MM.1S (cell line): Measurements from ENCODE around the gene GPR32.
"Not testable (repeated sequence)": the region's sequence is repeated elsewhere in the genome, so short reads cannot be mapped to it uniquely, and the experiment has no call there.

Experiments used
- DNase-seq: peaks from one replicate; pipeline ENCODE4 v3.0.0-alpha.2; 2015
- H2AFZ ChIP-seq: fragments of 300-600 bp; sonication (generic); 2 replicates; pipeline ENCODE4 v1.6.0; 2016; ENCODE audit warnings: antibody characterized with exemption, low read length
- H3F3A ChIP-seq: fragments of 300-600 bp; sonication (generic); 2 replicates; pipeline ENCODE4 v1.6.1; 2016; ENCODE audit warnings: mild to moderate bottlenecking, antibody characterized with exemption, low read length, moderate library complexity, mixed read lengths; ENCODE audit not compliant: insufficient read depth
- H3K27ac ChIP-seq: fragments of 300-600 bp; sonication (generic); 2 replicates; pipeline ENCODE4 v1.5.1; 2016; ENCODE audit warnings: mild to moderate bottlenecking, low read length
- H3K27me3 ChIP-seq: fragments of 300-600 bp; sonication (generic); replicated peaks from 2 replicates; pipeline ENCODE4 v1.6.0; 2016; ENCODE audit warnings: low read length; ENCODE audit not compliant: insufficient read depth
- H3K36me3 ChIP-seq: fragments of 300-600 bp; sonication (generic); replicated peaks from 2 replicates; pipeline ENCODE4 v1.6.1; 2016; ENCODE audit warnings: mild to moderate bottlenecking, low read length, mixed read lengths; ENCODE audit not compliant: insufficient read depth
- H3K4me1 ChIP-seq: fragments of 300-600 bp; sonication (generic); 2 replicates; pipeline ENCODE4 v1.6.1; 2016; ENCODE audit warnings: low read length, mixed read lengths
- H3K4me2 ChIP-seq: fragments of 300-600 bp; sonication (generic); 2 replicates; pipeline ENCODE4 v1.6.0; 2016; ENCODE audit warnings: low read depth, low read length
- H3K4me3 ChIP-seq: fragments of 300-600 bp; sonication (generic); 2 replicates; pipeline ENCODE4 v1.5.1; 2016; ENCODE audit warnings: low read length, mixed read lengths
- H3K79me2 ChIP-seq: fragments of 300-600 bp; sonication (generic); 2 replicates; pipeline ENCODE4 v1.6.1; 2016; ENCODE audit warnings: mixed run types, low read length, mixed read lengths
- H3K9ac ChIP-seq: fragments of 300-600 bp; sonication (generic); 2 replicates; pipeline ENCODE4 v1.6.1; 2016; ENCODE audit warnings: low read length, mixed read lengths
- H3K9me2 ChIP-seq: fragments of 300-600 bp; sonication (generic); replicated peaks from 2 replicates; pipeline ENCODE4 v1.6.1; 2016; ENCODE audit warnings: mild to moderate bottlenecking, low read length, mixed read lengths; ENCODE audit not compliant: insufficient read depth
- H3K9me3 ChIP-seq: fragments of 300-600 bp; sonication (generic); replicated peaks from 2 replicates; pipeline ENCODE4 v1.6.1; 2016; ENCODE audit warnings: mild to moderate bottlenecking, low read length, mixed read lengths; ENCODE audit not compliant: insufficient read depth
- H4K20me1 ChIP-seq: fragments of 300-600 bp; sonication (generic); 2 replicates; pipeline ENCODE4 v1.6.1; 2016; ENCODE audit warnings: mild to moderate bottlenecking, low read length, moderate library complexity, mixed read lengths; ENCODE audit not compliant: insufficient read depth
- EZH2 ChIP-seq: fragments of 300-600 bp; sonication (generic); optimal IDR thresholded peaks from 2 replicates; pipeline ENCODE3; 2017; ENCODE audit warnings: low read depth, mild to moderate bottlenecking, antibody characterized with exemption, low read length, mixed read lengths
- EZH2phosphoT487 ChIP-seq: fragments of 300-600 bp; sonication (generic); IDR thresholded peaks from 2 replicates; pipeline ENCODE4 v1.6.1; 2018; ENCODE audit warnings: antibody characterized with exemption, low read length
- TF ChIP-seq, protein P1 (sequence below): fragments of 300-600 bp; sonication (generic); IDR thresholded peaks from 2 replicates; pipeline ENCODE4 v1.5.1; 2016; ENCODE audit warnings: antibody characterized with exemption, low read length, mixed read lengths

The GPR32 gene

DNA sequence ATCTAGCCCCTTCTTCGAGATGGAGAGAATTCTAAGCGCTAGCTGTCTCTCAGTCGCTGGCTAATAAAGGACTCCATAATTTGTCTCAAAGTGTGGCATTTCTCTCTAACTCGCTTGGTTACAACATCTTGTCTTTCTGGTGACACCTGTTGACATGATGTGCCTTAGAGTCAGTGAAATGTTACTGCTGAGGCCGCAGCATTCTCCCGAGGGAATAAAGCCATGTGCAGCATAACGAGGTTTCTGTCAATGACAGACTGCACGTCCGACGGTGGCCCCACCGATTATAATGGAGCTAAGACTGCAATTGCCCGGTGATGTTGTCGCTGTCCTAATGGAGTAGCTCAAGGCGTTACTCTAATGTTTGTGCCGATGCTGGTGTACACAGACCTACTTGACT lies 20.3 kb upstream of the GPR32 start:
- Histone ChIP-seq H2AFZ (no peak overlapping the region), H3K79me2 (no peaks in the 10 kb centered on the region), H3K9me2 (no peaks in the 10 kb centered on the region), H4K20me1 (no peaks in the 10 kb centered on the region), H3K4me2 (no peak overlapping the region), H3K9ac (no peak overlapping the region), H3K4me1 (no peaks in the 10 kb centered on the region), H3K9me3 (no peaks in the 10 kb centered on the region), H3K4me3 (no peak overlapping the region), H3K36me3 (no peaks in the 10 kb centered on the region), H3K27me3 (peaks cover 86% of the 10 kb centered on the region), H3K27ac (no peak overlapping the region), H3F3A (no peaks in the 10 kb centered on the region)
- no peak for DNase-seq
- no peak for TF ChIP-seq EZH2phosphoT487
- TF ChIP-seq EZH2 = no peak
- TF ChIP-seq, protein P1, sequence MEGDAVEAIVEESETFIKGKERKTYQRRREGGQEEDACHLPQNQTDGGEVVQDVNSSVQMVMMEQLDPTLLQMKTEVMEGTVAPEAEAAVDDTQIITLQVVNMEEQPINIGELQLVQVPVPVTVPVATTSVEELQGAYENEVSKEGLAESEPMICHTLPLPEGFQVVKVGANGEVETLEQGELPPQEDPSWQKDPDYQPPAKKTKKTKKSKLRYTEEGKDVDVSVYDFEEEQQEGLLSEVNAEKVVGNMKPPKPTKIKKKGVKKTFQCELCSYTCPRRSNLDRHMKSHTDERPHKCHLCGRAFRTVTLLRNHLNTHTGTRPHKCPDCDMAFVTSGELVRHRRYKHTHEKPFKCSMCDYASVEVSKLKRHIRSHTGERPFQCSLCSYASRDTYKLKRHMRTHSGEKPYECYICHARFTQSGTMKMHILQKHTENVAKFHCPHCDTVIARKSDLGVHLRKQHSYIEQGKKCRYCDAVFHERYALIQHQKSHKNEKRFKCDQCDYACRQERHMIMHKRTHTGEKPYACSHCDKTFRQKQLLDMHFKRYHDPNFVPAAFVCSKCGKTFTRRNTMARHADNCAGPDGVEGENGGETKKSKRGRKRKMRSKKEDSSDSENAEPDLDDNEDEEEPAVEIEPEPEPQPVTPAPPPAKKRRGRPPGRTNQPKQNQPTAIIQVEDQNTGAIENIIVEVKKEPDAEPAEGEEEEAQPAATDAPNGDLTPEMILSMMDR = no peak

DNA sequence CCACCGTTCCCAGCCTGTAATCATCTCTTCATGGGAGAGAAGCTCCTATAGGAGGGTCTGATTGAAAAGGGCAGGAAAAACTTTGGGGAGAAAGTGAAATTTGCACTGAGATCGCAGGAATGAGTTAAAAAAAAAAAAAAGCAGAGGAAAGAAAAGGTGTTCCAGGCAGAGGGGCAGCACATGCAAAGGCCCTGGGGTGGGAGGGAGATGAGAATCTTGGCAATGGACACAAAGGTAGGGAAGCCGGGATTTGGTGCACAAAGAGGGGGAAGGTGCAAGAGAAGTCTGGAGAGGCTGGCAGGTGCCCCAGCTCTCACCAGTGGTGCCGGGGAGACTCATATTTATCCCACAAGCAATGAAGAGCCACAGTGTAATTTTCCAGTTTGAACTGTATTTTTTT lies 16.4 kb upstream of the GPR32 start:
- no peaks in the 10 kb centered on the region for H3K36me3 ChIP-seq
- no peak overlapping the region for H3K4me2 ChIP-seq
- no peaks in the 10 kb centered on the region for H3K9me3 ChIP-seq
- peaks cover 90% of the 10 kb centered on the region for H3K27me3 ChIP-seq
- no peaks in the 10 kb centered on the region for H3K9me2 ChIP-seq
- no peak overlapping the region for H2AFZ ChIP-seq
- H4K20me1 ChIP-seq = no peaks in the 10 kb centered on the region
- H3K4me1 ChIP-seq = no peaks in the 10 kb centered on the region
- no peak overlapping the region for H3K27ac ChIP-seq
- no peak overlapping the region for H3K9ac ChIP-seq
- no peaks in the 10 kb centered on the region for H3K79me2 ChIP-seq
- no peak overlapping the region for H3K4me3 ChIP-seq
- no peaks in the 10 kb centered on the region for H3F3A ChIP-seq
- TF ChIP-seq EZH2 = no peak
- TF ChIP-seq, protein P1 = no peak
- TF ChIP-seq EZH2phosphoT487 = no peak
- no peak for DNase-seq

DNA sequence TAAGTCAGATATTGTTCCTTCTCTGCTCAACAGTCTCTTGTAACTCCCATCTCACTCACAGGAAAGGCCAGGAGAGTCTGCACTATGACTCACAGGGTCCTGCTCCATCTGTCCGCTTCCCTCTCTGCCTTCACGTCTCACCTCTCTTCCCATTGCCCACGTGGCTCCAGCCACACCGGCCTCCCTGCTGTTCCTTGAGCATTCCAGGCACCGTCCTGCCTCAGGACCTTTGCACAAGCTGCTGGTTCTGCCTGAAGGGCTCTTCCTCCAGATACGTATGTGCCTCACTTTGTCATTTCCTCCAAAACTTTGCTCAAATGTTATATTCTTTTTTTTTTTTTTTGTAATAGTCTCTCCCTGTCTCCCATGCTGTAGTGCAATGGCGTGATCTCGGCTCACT lies 14.0 kb upstream of the GPR32 start:
- H3K9ac ChIP-seq, H3K4me2 ChIP-seq, H3K4me3 ChIP-seq, H3K79me2 ChIP-seq, H3K9me2 ChIP-seq, H2AFZ ChIP-seq, DNase-seq, H3K36me3 ChIP-seq, H4K20me1 ChIP-seq, H3K27ac ChIP-seq, H3K9me3 ChIP-seq, H3F3A ChIP-seq, H3K4me1 ChIP-seq: not testable (repeated sequence)
- H3K27me3 ChIP-seq = peaks cover 82% of the 10 kb centered on the region

DNA sequence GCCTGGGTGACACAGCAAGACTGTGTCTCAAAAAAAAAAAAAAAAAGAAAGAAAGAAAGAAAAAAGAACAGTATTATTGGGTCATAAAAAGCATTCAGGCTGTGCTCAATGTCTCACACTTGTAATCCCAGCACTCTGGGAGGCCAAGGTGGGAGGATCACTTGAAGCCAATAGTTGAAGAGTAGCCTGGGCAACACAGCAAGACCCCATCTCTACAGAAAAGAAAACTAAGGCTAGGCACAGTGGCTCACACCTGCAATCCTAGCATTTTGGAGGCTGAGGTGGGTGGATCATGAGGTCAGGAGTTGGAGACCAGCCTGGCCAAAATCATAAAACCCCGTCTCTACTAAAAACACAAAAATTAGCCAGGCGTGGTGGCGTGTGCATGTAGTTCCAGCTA lies 12.6 kb upstream of the GPR32 start:
- H4K20me1 ChIP-seq, H3K4me2 ChIP-seq, H3K4me3 ChIP-seq, H3K4me1 ChIP-seq, H2AFZ ChIP-seq, H3K9me2 ChIP-seq, H3K9me3 ChIP-seq, H3K27ac ChIP-seq, H3K9ac ChIP-seq, H3F3A ChIP-seq, DNase-seq, H3K79me2 ChIP-seq, H3K36me3 ChIP-seq: not testable (repeated sequence)
- H3K27me3 ChIP-seq = peaks cover 85% of the 10 kb centered on the region

DNA sequence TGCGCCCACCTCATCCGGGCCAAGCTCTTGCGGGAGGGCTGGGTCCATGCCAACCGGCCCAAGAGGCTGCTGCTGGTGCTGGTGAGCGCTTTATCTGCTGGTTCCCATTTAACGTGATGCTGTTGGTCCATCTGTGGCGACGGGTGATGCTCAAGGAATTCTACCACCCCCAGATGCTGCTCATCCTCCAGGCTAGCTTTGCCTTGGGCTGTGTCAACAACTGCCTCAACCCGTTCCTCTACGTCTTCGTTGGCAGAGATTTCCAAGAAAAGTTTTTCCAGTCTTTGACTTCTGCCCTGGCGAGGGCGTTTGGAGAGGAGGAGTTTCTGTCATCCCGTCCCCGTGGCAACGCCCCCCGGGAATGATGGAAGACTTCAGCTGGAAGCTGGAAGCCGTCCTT lies 11.2 kb upstream of the GPR32 start:
- not testable (repeated sequence) for H2AFZ ChIP-seq, H3K4me2 ChIP-seq, H3K4me1 ChIP-seq, H3K36me3 ChIP-seq, H3K27ac ChIP-seq, H3K9me3 ChIP-seq, H4K20me1 ChIP-seq, H3K9ac ChIP-seq, DNase-seq, H3K79me2 ChIP-seq, H3K4me3 ChIP-seq, H3F3A ChIP-seq, H3K9me2 ChIP-seq
- peaks cover 83% of the 10 kb centered on the region for H3K27me3 ChIP-seq
